A172 (cell line): ENCODE results near the gene CFAP45. TPM values are rescaled to one million over a fixed set of nuclear protein-coding genes. Genes with fewer than 3 reads are reported as not detected.

Experiments
- DNase-seq: peaks from one replicate; pipeline ENCODE4 v3.0.0-alpha.2; 2015; ENCODE audit warnings: low spot score
- total RNA-seq: library from RNA; depleted of rRNA; stranded (reverse); fragments of >200 nt; shearing (Covaris generic); gene quantifications from 2 replicates; pipeline ENCODE4 v1.2.3, GENCODE V29; 2014

Gene CFAP45
- total RNA-seq, 1 experiment from 2014 or later, result 2.4 TPM

DNA sequence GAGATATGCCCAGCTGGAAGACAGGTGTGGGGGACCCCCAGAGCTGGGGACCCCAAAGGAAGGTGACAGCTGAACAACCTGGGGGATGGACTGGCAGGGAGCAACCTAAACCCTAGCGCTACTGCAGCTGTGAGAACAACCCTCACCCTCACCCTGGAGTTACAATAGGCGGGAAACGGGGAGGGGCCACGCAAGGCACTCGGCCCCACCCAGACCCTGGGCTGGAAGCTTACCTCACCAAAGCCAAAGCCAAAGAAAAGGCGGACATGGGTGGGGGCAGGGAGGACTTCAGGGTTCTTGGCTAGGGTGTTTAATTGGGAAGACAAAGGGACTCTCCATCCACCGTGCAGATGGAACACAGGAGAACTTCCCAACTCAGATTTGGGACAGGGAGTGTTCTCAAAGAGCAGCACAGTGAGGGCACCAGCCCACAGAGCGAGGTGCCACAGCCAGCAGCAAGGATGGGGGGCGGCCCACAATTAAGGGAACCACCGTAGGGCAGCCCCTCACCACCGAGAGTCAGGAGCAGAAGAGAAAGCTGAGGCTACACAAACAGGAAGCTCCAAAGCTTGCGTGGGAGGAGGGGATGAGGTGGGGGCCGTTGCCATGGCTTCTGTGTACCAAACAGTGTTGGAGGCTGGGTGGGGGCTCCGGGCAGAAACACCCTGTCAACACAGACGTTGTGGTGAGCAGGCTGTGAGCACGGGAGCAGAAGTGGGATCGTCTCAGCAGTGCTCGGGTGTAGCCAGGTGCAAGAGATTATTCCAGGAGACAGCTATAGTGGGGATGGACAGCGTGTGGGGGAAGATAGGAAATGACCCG is 23.4 kb upstream of the CFAP45 start:
- DNase-seq, result peak; percentile 98

DNA sequence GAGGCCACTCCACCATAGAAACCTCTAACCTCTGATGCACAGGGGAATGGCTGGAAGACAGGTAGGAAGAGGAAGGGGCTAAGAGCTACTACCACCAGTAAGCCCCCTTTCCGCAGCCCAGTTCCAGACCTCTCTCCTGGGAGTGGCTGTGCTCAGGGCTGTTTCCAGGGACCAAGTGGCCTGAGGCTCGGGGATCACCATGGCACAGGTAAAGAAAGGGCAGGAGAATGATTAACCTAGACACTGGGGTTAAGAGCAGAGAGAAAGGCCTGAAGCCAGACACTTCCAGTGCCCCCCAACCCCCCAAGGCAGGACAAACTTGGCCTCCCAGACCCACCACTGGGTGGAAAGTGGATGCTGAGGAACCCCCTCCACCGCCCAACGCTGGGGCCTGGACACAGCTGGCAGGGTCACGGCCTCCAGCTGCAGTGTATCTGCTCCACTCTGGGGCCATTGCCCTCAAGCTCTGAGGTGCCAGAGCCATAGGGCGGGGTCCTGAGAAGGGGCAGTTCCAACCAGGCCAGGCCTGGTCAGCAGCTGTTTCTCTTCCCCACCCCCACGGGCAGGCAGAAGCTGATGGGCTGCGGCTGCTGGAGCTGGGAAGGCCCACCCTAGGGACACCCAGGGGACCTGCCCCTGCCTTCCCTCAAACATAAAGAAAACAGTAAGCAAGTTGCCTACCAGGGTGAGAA is 22.7 kb upstream of the CFAP45 start:
- peak; percentile 78 for DNase-seq

DNA sequence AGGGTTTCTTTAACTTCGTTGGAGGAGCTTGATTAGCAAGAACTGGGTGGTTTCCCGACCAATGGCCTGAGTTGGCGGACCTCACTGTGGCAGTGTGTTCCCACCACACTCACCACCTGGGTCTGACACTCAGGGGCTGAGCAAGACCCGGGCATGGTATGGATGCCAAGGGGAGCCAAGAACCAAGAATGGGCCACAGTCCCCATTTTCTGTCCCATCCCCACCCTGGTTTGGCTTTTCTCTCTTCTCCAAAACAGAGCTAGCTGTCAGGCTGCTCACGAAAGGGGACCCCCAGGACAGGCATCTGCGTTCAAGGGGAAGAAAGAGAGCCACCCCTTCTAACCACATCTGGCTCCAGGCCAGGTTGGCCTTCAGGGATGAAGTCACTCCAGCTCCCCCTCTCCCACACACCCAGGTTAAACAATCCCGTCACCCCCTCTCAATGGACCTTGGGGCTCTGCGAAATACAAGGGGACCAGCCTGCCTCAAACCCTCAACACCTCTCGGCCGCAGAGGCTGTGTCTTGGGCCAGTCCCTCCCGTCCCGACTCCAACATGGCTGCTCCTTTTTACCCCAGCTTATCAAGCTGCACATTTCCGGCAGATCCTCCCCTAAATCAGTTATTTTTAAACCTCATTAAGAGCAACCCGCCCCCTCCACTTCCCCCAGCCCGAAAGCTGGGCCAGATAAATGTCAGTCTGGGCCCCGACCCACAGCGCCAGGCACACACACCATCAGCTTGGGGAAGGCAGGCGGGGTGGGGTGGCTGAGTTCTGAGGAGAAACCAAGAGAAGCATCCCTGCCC is 21.9 kb upstream of the CFAP45 start:
- DNase-seq, result peak; percentile 75

DNA sequence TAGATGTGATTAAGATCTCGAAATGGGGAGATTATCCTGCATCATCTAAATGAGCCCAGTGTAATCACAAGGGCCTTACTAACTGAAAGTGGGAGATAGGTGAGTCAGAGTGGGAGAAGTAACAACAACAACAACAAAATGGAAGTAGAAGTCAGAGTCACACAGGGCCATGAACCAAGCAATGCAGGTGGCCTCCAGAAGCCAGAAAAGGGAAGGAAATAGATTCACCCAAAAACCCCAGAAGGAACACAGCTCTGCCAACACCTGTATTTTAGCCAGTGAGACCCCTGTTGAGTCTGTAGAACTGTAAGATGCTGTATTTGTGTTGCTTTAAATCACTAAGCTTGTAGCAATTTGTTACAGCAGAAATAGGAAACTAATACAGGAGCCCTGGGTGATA is 21.3 kb upstream of the CFAP45 start:
- DNase-seq, result peak; percentile 59

DNA sequence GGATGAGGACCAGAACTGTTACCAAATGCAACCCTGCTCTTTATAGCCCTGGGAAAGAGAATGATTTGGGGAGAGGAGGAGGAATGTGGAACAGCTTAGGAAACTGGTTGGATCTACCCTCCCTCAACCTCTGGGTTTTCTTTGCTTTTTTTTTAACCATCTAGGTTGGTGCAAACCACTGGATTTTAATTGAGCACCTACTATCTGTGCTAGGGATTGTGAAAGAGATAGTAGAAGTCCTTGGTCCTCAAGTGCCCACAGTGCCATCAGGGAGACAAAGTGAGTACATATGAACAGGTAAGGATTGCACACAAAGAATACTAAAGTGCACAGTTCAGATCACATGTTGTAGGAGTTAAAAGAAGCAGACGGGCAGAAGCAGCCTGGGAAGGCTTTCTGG is 20.7 kb upstream of the CFAP45 start:
- DNase-seq, result no peak

DNA sequence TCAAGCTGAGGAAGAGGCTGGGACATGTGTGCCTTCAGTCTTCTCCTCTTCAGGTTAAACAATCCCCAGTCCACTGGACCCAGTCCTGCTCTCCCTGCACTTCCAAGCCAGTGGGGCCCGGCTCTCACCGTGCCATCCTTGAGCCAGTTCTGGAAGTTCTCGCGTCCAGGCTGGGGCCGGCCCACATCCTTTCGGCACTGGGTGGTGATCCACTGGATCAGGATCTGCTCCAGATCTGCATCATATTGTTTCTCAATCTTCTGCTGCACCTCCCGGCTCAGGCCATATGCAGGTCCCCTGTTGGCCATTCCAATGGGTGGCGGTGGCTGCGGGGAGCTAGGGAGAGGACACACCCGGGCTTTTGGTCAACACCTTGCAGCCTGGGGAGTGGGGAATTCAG is 20.2 kb upstream of the CFAP45 start:
- no peak for DNase-seq

DNA sequence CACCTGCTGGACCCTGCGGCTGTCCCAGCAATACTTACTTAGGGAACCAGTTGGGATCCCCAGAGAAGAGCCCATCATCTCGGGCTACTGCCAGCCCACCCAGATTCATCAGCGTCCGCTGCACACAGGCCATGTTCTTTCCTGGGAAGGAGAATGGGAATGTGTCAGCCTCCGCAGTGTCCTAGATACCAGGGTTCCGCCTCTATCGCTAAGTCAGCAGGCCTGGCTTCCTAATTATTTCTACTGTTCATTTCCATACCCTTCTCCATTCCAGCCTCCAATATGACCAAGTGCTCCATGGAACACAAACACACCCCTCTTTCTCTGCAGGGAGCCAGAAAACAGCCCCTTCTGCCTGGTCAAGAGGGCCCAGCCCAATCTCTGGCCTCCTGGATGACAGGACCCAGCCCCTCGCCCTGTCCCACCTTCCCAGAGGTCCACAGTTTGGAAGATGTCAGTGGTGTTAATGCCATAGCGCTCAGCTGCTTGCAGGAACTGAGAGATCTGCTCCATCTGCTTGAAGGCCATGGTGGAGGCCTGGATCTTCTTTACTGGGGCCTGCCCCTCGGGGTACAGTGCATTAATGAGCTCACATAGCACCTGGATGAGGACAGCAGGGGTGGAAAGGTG is 19.4 kb upstream of the CFAP45 start:
- no peak for DNase-seq

DNA sequence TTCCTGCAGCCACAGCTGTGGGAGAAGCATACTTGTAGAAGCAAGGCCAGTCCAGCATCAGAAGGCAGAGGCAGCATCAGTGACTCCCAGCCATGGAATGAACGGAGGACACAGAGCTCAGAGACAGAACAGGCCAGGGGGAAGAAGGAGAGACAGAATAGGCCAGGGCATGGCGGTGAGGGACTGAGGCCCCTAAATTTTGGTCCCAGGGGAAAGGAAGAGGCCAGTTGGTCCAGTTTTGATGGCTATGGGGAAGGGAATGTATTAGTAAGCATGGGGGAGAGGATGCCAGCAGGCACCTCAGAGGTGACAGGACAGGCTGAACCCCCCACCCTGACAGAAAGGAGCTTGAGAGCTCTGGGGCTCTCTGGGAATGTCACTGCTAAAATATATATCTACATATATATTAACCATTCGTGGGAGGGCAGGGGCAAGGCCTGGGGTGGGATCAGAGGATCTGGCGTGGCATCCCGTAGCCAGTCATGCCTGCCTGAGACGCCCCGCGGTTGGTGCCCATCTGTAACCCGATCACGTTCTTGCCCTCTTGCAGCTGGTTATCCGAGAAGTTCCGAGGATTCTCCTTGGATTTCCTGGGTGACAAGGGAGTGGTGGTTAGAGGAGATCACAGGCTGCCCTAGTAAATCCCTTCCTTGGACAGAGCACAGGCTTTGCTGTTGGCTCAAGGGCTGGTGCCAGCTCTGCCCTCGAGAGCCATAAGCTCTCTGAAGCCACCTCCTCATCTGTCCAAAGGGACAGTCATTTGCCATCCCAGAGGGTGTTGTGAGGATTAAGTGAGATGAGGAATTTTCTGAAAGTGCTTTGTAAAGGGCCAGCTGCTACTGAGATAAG is 18.6 kb upstream of the CFAP45 start:
- DNase-seq, result no peak

DNA sequence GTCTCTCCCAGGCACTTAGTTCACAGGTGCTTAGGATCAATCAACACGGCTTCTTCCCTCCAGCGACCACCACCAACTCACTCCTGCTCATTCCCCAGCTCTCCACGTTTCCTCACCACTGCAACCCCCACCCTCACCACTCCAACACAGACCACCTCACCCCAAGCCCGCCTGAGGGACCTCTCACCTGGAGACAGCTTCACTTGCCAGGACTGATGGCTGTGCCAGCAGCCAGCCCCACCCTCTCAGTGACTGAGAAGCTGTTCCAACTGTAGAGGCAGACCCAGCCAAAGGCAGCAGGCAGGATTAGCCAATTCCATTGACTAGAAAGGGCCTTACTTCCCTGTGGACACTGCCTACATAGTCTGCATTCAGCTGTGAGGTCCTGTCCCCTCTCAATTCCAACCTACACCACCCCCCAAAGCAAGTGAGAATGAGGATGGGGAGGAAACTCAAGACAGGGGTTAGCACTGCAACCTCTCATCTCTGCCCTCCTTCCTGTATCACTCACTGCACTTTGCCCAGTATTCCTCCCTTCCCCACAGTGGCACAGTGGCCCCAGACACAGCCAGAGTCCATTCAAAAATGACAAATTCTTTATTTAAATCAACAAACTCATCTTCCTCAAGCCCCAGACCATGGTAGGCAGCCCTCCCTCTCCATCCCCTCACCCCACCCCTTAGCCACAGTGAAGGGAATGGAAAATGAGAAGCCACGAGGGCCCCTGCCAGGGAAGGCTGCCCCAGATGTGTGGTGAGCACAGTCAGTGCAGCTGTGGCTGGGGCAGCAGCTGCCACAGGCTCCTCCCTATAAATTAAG is 17.8 kb upstream of the CFAP45 start:
- peak; percentile 26 for DNase-seq

DNA sequence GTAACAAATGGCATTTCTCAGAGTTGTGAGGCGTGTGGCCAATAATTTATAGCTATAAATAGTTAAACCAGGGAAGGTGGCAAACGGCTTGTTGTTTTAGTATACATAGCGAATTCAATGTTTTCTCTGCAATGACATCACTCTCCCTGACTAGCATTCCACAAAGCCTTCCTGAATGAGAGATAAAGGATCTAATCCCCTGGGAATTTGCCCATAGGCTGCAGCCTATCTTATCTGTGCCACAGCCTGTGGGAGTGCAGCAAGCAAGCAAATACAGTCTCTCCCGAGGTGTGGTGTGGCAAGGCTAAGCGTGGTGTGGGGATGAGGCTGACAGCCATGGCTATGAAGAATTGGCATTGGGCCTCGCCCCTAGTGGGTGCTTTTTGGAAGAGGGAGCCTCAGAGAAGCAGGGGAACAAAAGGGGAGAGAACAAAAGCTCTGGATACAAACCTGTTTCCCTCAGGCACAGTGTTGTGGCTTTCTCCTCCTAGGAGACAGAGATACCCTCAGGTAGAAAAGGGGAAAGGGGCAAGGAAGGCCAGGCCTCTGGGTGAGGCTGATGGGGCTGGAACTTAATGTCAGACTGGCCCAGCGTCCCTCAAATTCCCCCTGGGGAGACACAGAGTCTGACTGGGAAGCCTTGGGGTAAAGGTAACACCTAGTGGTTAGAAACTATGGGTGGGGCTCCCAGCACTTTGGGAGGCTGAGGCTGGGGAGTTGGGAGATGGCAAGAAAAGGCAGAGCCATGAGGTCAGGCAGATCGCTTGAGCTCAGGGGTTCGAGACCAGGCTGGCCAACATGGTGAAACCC is 16.5 kb upstream of the CFAP45 start:
- peak; percentile 100 for DNase-seq

DNA sequence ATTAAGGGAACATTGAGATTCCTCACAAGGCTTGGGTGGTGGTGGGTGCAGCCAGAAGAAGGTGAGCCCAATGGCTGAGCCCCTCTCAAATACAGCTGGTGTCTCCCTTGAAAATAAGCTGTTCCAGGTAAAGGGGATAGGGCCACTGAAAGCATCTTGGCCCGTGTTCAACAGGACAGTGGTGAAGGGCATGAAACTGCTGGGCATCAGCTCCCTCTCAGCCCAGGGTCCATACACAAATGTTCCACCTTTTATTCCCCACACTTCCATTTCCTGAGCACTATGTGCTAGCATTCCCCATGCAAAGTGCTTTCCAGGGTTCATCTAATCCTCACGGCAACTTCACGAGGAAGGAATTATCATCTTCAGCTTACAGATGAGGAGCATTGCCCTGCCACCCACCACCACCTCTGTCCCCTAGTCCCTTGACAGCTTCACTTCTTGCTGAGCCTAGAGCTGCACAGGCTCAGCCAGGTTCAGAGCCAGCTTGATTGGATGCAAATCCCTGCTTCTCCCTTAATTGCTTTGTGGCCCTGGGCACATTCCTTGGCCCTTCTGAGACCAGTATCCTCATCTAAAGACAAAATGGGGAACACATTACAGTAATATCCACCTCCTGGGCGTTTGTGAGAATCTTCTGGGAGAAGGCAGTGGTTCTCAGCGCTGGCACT is 15.7 kb upstream of the CFAP45 start:
- DNase-seq, result peak; percentile 23

DNA sequence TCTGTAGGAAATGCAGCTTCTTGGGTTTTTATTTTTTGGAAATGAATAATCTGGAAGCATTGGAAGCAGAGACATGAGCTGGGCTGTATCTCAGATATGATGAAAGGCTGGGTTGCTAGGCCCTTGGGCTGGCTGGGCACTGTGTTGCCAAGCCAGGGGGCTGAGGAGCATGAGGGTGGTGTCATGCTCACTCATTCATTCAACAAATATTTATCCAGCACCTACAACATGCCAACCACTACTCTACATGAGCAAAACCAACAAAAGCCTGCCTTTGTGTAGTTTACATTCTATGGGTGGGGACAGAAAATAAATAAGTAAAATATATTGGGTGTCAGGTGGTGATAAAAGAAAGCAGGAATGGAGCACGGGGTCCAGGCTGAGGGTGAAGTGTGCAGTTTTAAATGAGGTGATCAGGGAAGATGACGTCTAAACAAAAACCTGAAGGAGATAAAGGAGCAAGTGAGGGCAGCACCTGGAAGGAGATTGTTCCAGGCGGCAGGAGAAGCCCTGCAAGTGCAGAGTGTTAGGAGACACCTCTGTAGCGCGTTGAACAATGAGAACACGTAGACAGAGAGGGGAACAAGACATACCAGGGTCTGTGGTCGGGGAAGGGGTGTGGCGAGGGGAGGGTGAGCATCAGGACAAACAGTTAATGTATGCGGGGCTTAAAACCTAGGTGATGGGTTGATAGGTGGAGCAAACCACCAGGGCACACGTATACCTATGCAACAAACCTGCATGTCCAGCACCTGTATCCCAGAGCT is 14.5 kb upstream of the CFAP45 start:
- DNase-seq, result no peak

DNA sequence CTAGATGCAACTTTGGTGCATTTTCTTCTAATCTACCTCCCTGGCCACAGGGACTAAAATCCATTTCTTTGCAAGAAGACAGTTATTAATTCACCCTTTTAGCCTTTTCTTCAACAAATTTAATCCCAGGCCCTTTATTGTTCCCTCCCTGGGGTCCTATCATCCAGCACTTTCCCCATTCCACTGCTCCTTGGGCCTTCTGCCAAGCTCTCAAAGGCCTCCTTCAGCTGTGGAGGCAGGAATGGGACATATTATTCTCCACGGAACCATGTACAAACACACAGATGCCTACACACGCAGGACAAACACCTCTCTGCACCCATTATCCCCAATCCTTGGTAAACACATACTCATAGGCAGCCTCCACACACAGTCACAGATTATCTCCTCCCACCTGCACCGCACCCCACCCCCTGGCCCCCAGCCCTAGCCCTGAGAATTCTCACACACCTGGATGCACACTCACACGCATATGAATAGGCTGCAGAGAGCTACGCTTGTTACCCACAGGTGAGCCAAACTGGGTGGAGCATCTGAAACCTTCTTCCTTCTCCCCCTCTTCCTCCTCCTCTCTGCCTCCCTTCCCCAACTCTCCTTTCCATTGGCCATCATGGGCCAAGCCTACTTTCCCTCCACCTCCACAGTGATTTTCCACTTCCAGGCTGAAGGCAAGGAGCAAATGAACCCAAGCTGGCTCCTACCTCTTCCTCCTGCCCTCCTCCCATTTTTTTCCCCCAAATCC is 13.7 kb upstream of the CFAP45 start:
- DNase-seq, result no peak

DNA sequence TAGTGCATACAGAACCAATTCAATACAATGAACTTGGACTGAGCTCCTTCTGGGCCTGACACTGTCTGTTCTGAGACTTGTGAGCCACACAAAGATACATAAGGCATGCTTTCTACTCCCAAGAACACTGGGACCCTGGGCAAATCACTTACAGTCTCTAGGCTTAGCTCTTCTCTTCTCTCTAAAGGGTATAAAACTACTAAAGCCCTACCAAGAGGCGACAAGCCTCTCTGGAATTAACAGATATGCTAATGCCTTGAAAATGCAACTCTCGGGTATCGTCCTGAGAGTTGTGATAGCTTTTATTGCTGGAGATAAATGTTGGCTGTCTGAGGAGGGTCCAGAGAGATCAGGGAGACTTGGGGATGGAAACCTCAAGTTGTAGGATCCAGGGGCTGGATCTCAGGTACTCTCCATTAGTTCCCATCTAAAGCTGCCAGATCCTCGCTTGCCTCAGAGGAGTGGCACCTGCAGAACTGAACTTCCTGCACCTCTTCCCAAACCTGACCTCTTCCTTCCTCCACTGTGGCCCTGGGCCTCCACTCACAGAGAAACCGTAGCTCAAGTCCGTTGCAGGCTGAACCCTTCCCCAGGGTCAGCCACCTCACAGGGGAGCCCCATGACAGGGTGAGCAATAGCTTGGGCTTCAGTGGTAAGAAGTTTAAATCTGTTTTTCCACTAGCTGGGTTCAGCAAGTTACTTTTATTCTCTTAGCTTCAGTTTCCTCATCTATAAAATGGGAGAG is 11.5 kb upstream of the CFAP45 start:
- no peak for DNase-seq

DNA sequence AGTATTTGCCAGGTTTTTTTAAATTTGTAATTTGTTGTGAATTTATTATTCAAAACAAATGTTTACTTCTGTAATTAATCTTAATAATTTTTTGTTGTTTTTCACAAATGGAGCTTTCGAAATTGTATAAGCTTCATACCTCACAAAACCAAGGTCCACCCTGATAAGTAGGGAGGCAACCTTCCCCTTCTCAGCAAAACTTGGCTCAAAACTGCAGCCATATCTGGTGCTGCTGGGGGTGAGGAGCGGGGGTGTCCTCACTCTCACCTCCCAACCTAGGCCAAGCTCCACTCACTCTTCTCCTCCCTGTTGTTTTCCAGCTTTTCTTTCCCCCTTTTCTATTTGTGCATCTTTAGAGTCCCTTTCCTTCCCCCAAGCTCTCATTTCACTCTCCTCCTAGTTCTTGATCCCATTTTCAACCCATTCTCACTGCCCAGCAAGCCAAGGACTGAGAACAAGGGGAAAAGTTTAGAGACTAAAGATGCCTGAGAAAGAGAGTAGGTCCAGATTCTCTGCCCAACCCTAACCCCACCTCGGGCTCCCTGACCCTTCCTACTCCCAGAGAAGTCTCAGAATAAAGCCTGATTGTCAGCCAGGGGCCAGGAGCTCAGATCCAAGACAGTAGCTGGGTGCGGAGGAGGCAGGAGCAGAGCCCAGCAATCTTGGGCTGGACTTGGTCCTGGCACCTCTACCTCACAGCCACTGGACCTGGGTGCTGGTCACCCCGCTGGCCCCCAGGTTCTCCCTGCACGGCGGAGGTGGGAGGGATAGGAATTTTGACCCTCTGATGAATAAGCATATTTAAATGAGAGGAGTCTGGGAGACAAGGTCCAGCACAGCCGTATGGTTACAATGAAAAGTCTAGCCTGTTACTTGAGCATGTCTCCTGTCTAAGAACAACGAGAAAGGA is 8.3 kb upstream of the CFAP45 start:
- DNase-seq, result no peak
